ENCODE measurements around the gene CHMP1B. TPM values are rescaled to one million over a fixed set of nuclear protein-coding genes. Genes with fewer than 3 reads are reported as not detected.

The CHMP1B gene
- total RNA-seq, 1 experiment from 2014 or later = 38.7 TPM

- Histone ChIP-seq H4K91ac (ENCODE audit: insufficient read length, low read depth, low read length) (no peak overlapping the region), H2AK5ac (ENCODE audit: insufficient read length, low read length) (no peak overlapping the region), H3K23ac (ENCODE audit: insufficient read length, low read depth, low read length) (no peak overlapping the region), H3K27me3 (ENCODE audit: insufficient read depth, low read length) (no peaks in the 10 kb centered on the region), H3T11ph (ENCODE audit: low read length) (no peak overlapping the region), H2BK120ac (ENCODE audit: low read depth, low read length, poor library complexity, severe bottlenecking) (no peak overlapping the region), H4K20me1 (ENCODE audit: control insufficient read depth, insufficient read depth, insufficient read length) (no peaks in the 10 kb centered on the region), H3K4me1 (ENCODE audit: insufficient read depth, low read length) (peaks cover 2% of the 10 kb centered on the region; the same call in 1 of the 2 replicates), H3K4ac (ENCODE audit: low read depth, low read length) (no peak overlapping the region), H4K8ac (replicated peaks; ENCODE audit: insufficient read length, low read depth, low read length) (no peak overlapping the region), H2BK12ac (ENCODE audit: insufficient read length, low read depth, low read length) (no peak overlapping the region), H2BK5ac (ENCODE audit: insufficient read length, low read length) (no peak overlapping the region), H2AFZ (ENCODE audit: low read length) (no peak overlapping the region), H3K79me2 (ENCODE audit: insufficient read depth, low read length) (no peaks in the 10 kb centered on the region), H3K9ac (ENCODE audit: extremely low read depth, insufficient read length, low read length) (no peak overlapping the region), H3K27ac (ENCODE audit: insufficient read length, low read depth, low read length) (no peak overlapping the region), H3K23me2 (ENCODE audit: insufficient read length, low read depth, low read length, poor library complexity, severe bottlenecking) (no peaks in the 10 kb centered on the region), H3K56ac (ENCODE audit: insufficient read length, low read depth, low read length) (no peak overlapping the region), H2BK15ac (ENCODE audit: low read depth, low read length) (no peak overlapping the region), H3K18ac (ENCODE audit: insufficient read length, low read depth, low read length) (no peak overlapping the region), H4K5ac (ENCODE audit: insufficient read length, low read depth, low read length) (no peak overlapping the region), H3K4me2 (ENCODE audit: insufficient read depth, insufficient read length, low read length) (no peak overlapping the region), H3K14ac (ENCODE audit: insufficient read depth, low read length) (no peak overlapping the region), H3K9me3 (ENCODE audit: control insufficient read depth, low read depth, low read length) (no peaks in the 10 kb centered on the region), H2BK20ac (ENCODE audit: low read depth, low read length, poor library complexity, severe bottlenecking) (no peak overlapping the region), H3K79me1 (ENCODE audit: insufficient read depth, low read depth, low read length, poor library complexity, severe bottlenecking) (no peaks in the 10 kb centered on the region)
- Mint-ChIP-seq H3K36me3 (ENCODE audit: insufficient read depth in 1 of 3, low read depth in 3 of 3) (peaks cover 0 to 4% (median 0%) of the 10 kb centered on the region in 3 experiments; a peak in 2 of 7 replicates), H3K4me3 (no peak overlapping the region), H3K4me1 (peaks cover 23 to 25% of the 10 kb centered on the region in 2 experiments), H3K27ac (peak overlapping the region in 2 of 3 experiments; percentile 40 to 79; a peak in 2 of 7 replicates), H3K27me3 (ENCODE audit: low read depth) (no peaks in the 10 kb centered on the region), H3K9me3 (0 out of 5 replicates have a peak, but pooled peaks cover 0 to 3% of the 10 kb centered on the region in 2 experiments)
- no CpG with 5 or more reads among the region's 7 CpGs for WGBS (ENCODE audit: extremely low coverage, insufficient read length, low lambda C conversion rate)
- TF ChIP-seq CTCF (conservative IDR thresholded peaks at IDR 0.05) = no peak
- no peak for DNase-seq
These were observed 30.0 kb upstream of the CHMP1B start for GRCh38 chr18:11821208-11821607.
